DMS79 (cell line): ENCODE data around the gene RPLP1.

Experiments used
- DNase-seq: peaks from one replicate; lab custom pipeline; 2025; lab: John Stamatoyannopoulos, UW

RPLP1 gene

GRCh38 chr15:69498282-69498681, 45.7 kb downstream of the RPLP1 start:
- no peak for DNase-seq

- DNase-seq: no peak
These were observed 46.4 kb downstream of the RPLP1 start for GRCh38 chr15:69498987-69499386.

- no peak for DNase-seq
These were observed 47.0 kb downstream of the RPLP1 start for GRCh38 chr15:69499521-69500211.

- DNase-seq: no peak
These were observed 47.7 kb downstream of the RPLP1 start for GRCh38 chr15:69500339-69500738.

- DNase-seq: no peak
These were observed 48.8 kb downstream of the RPLP1 start for GRCh38 chr15:69501456-69501855.

- DNase-seq: no peak
These were observed 49.9 kb downstream of the RPLP1 start for GRCh38 chr15:69502470-69503045.

GRCh38 chr15:69504352-69505040, 51.9 kb downstream of the RPLP1 start:
- no peak for DNase-seq
